Ammon's horn (tissue), 1 donor: ENCODE data around the gene SPARC.

ENCODE experiments used
- DNase-seq: peaks from one replicate; pipeline ENCODE4 v3.0.0-alpha.2; 2016; ENCODE audit warnings: low spot score

Gene SPARC

DNA sequence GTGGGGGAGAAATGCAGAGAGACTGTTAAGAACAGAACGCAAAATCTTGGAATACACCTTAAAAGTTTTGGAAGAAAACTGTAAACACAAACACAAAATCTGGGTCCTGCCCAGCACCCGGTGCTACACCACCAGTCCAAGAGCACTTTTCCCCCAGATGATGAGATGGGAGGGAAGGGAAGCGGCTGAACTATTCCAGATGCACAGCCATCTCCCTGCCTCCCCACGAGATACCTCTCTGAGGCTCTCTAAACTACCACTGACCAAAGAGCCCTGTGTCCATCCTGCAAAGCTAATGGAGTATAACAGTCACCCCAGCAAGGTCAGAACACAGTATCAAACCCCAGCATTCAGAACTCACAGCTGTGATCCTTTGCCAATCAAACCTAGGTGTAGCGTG lies 8.0 kb downstream of the SPARC start:
- no peak for DNase-seq

DNA sequence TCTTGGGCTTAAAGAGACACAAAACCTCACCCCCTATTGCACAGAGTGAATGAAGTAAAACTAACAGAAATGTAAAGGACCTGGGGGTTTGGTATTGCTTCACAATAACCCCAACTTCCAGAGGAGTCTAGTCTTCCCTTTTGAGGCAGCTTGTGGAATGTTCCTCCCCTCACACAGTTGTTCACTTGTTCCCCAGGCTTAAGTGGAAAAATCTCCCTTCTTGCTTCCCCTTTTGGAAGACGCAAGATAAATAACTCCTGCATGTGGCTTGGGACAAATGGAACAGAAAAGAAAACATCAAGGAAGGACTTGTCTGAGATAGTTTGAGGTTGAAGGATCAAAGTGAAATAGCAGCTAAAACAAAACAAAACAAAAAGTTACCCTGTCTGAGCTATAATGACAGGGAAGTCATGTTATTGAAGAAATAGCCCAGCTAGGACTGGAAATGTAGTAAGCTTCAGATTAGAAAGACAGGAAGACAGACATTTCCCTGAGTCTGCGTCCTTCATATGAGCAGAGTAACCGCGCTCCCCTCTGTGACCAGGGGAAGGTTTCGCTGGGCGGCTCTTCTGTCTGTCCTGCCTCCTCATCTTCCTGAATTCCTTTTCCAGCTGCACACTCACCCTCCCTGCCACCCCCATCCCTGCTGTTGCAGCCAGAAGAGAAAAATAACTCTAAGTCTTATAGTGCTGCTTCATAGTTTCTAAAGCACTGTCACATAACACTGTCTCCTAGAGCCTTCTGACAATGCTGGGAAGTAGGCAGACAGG lies 8.8 kb downstream of the SPARC start:
- DNase-seq = no peak

DNA sequence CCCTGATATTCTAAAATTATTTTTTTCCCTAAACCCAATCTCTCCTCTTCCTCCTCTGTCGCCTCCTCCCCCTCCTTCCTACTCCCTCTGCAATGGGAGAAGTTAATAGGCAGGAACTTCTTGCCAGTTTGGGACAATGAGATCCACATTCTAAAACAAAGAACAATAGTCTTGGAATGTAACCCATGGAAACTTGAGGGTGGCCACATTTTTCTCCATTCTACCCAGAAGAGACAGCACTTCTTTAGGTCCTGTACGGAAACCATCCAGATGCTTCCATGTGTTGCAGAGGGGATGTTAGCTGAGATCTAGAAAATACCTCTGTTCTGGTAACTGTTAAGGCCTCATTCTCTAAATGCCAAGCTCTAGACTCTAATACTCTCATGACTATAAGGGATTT lies 10.0 kb downstream of the SPARC start:
- no peak for DNase-seq

DNA sequence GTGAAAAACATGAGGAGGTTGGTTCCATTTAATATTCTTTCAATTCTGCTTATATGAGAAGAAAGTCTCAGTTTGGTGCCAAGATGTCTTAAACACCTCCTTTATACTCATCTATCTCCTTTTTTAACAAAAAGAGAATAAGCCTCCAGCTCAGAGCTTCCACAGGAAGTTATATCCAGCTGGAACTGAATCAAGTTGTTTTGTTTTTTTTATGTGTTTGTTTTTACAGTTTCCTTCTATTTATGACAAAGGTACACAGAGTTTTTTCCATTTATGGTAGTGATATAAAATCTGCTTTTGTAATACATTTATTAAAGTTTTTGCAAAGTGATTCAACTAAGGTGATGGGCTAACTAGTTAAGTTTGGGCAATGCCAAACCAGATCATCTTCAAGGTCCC lies 10.4 kb downstream of the SPARC start:
- no peak for DNase-seq

DNA sequence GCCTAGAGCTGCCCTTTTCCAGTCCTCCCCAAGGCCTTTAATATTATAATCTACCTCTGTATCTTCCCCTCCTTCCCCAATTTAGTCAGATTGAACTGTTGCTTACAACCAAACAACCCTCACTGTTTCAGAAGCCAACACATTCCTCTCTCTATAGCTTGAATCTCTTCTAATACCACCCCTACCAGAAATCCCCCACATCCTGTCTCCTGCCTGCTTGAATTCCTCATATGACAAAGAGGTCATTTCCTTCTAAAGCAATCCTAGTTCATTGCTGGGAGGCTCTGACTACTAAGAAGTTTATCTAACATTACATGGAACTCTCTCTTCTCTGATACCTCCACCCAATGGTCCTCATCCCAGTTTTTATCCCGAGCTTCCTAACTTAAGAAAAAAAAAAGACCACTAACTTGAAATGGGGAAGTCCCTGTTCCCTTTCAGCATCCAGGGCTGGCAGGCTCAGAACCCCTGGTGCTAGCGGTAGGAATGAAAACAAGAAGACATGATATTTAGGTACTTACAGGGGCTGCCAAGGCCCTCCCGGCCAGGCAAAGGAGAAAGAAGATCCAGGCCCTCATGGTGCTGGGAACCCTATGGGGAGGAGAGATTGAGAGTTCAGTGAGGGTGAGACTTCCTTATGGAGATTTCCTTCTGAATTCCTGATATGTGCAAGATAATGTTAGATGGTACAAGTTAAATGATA lies 11.0 kb downstream of the SPARC start:
- DNase-seq = no peak

DNA sequence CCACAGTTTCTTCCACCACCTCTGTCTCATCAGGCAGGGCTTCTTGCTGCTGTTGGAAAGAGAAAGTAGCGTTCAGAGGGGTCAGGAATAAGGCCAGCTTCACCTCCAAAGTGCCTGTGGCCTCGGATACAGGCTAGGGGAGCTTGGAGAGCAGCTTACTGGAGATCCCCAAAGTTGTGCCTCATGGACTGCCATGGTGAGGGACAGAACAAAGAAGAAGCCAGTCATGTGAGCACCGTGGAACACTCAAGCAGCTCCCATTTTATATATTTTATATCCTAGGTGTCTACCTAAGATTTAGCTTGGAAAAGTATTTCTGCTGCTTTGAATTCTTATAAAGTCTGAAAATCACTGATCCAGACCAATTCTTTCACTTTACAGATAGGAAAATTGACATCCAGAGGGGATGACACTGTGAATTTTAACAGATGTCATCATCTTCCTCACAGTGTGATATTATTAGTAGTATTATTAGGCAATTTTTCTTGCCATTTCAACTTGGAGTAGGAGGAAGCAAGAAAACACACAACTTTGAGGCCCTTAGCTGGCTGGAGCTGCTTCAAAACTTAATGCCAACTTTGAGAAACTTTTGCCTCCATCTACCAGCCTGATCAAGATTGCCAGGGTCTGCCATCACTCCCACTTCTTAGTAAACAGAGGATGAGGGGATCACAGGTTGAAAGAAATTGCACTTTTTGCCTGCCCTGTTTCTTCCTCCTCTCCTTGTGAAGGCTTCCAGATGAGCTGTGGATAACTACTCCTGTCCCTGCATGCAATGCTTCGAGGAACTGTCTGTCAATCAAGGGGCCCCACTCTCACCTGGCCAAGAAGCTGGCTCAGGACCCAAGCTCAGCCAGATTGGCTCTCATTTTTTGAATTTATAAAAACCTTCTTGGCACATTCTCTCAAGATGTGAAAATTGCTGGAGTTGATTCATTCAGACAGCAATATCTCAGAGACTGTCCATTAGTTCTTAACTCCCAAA lies 11.8 kb downstream of the SPARC start:
- DNase-seq = no peak

DNA sequence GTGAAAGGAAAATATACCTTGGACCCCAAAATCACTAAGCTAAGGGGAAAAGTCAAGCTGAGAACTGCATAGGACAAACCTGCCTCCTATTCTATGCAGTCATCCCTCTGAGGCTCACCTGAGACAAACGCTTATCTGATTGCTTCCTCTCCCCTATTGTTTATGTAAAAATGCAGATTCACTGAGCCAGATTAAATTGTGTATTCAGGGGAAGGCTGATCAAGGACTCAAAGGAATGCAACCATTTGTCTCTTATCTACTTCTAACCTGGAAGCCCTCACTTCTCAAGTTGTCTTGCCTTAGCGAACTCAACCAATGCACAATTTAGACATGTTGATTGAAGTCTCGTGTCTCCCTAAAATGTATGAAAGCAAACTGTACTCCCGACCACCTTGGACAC lies 13.3 kb downstream of the SPARC start:
- no peak for DNase-seq

DNA sequence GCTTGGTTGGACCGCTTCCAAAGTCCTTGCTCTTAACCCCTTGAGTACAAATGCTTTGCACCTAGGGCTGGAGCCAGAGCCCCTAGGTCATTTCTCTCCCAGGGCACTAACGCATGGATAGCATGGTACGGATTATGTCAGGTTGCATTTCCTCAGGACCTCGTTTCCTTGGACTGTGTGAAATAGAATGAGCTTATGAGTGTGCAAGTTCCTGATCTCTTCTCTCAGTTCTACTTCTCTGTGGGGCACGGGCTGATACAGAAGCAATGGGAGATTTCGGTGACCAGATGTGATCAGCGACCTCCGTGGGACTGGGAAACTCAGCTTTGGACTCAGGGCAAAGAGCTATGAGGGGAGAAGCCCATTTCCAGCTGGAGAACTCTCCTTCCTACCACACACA lies 14.2 kb downstream of the SPARC start:
- no peak for DNase-seq

DNA sequence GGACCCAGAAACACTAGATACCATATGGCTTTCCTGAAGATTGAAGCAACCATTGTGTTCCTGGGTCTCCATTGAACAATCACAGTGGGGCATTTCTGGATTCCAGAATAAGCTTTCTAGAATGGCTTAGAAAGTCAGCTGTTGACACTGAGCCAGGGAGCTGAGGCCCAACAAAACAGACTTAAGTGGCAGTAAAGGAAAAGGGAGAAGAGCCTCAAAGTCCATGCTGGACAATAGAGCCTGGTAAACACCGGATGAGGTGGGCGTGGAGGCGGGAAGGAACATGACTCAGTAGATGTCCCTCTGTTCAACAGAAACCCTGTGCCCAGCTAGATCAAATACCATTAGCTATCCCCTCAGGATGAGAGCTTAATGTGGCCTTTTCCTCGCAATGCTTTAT lies 14.8 kb downstream of the SPARC start:
- no peak for DNase-seq

DNA sequence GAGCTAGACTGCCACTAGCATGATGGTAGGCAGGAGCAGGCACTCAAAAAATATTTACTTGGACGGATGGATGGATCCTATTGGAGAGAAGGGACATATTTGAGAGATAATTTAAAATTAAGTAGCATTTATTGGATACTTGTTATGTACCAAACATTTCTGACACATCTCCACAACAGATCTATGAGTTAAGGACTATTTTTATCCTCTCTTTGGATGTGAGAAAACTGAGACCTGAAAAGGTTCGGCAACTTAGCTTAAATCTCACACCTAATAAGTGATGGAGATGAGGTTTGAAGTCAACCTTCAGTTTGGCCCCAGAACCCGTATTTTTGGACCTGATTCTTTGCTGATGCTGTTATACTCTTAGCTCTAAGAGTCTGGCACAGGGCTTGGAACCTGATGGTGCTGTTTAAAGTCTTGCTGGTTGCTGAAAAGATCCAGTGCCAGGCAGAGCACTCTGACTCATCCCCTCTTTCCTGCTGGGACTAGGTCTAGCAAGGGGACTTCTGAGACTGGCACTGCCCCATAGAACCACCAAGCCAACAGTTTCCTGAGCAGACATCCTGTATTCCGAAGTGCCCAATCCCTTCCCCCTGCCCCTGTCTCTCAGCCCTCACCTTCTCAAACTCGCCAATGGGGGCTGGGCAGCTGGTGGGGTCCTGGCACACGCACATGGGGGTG lies 15.6 kb downstream of the SPARC start:
- no peak for DNase-seq

DNA sequence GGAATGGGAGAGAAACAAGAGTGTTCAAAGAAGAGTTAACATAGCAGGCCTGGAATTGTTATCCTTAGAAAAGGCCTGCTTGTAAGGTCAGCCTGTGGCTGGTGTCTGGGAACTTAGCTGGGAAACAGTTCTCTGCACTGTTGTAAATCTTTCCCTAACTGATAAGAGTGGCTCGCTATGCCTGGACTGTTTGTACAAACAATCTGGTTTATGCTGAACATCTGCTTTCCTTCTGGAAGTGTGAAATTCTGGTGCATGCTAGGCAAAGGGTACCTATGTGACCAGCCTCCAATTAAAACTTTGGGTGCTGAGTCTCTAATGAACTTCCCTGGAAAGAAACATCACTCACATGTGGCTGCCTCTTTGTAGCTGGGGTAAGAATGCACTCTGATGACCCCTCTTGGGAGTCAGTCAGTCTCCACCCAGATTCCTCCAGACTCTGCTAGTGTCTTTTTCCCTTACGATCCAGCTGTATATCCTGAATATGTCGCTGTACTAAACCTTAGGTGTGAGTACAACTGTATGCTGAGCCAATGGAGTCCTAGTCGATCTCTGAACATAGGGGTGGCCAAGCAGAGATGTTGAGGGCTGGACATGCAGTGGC lies 16.5 kb downstream of the SPARC start:
- DNase-seq = no peak

DNA sequence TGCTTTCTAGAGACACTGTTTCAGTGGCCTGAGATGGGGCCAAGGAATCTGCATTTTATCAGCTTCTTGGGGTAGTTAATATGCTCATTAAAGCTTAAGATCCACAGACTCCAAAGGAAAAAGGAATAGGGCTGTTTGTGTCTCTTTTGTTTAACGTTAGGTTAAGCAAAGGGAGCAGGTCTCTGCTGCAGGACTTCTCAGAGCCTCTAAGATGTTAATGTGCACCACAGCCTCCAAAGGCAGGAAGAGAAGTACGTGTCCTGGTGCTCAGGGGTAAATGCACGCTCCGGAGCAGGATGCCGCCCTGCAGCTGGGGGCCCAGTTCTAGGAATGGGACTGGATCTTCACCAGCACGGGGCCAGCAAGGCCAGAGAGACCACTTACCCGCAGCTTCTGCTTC lies 19.6 kb downstream of the SPARC start:
- DNase-seq = no peak

DNA sequence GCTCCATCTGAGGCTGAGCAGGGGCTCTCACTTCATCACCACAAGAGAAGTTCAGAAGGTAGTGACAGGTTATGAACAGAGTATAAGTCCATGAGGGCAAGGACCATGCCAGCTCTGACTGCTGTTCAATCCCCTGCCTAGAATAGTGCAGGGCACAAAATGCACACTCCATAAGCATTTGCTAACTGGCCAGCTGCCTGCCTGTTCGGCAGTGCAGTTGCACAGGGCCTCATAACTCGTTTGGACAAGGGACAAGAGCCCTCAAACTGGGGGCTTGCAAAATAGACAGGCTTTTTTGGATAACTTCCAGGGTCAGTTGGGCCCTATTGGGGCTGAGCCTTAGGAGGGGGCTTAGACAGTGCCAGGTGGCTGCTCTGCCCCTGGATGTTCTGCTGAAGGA lies 21.1 kb downstream of the SPARC start:
- DNase-seq = no peak

DNA sequence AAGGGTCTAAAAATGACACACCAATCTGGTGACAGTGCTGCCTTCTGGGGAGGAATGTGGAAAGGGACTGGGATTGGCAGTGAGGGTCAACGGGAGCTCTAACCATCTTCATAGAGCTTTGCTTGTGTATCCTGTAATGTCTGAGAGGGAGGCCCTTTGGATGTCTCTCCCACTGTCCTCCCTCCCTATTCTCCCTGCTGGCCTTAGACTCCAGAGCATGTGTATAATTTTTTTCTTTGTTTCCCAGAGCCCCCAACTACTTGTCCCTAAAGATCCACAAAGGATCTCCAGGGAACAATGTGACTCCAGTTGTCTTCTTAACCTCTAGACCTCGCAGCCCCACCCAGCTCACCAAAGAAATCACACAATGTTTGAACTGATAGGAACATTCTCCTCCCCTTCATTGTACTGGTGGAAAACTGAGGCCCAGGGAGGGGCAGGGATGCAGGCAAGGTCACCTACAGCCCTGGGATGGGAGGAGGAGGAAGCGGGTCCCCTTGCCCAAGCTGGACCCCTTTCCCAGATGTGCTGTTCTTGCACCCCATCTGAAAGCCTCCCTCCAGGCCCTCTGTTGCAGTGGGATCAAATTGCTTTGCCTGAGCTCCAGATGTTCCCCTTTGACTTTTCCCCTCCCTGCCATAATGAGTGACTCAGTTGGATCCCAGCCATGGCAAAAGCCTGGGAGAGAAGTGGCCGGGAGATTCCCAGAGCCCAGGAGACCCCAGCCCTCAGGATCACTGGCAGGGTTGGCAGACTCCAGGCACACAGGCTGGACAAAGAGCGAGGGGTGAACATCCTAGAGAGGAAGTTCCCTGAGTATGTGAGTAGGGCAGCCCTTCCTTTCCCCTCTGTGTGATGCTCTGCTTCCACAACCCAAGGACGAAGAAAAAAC lies 21.8 kb downstream of the SPARC start:
- no peak for DNase-seq

DNA sequence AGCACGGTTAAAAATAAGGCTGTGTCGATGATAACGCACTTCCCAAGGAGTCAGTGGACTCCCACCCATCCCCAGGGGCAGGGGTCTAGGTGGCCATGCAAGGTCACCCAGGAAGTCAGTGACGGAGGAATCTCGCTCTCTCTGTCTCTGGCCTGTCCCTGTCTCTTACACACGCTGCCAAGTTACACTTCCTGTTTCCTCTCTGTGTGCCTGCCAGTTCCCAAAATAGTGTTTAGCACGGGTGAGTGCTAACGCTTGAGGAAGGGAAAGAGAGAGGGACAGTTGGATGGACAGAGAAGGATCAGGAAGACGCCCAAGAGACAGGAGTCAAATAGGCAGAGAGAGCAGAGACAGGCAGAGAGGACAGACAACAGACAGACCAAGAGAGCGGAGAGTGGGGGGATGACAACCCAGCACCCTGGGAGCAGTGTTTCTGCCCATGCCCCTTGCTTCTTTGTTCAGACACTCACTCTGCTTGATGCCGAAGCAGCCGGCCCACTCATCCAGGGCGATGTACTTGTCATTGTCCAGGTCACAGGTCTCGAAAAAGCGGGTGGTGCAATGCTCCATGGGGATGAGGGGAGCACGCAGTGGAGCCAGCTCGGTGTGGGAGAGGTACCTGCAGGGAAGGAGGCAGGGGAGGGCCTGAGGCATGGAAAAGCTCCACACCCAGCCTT lies 23.0 kb downstream of the SPARC start:
- peak; percentile 77 for DNase-seq

DNA sequence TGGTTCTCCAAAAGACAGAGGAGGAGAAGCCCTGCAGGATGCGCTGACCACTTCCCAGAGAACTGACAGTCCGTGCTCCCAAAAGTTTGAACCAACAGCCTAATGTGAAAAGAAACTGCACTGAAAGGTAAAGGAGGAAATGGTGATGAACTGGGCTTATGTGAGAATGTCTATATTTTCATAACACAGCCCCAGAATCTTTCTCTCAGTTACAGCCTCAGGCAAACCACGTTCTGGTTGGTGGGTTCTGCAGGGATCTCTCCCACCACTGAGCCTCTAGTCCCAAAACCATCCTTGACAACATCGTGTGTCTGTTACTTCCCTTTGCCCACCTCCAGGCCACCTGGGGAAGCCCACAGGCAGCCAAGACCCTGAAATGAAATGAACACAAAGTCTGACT lies 23.9 kb downstream of the SPARC start:
- no peak for DNase-seq

DNA sequence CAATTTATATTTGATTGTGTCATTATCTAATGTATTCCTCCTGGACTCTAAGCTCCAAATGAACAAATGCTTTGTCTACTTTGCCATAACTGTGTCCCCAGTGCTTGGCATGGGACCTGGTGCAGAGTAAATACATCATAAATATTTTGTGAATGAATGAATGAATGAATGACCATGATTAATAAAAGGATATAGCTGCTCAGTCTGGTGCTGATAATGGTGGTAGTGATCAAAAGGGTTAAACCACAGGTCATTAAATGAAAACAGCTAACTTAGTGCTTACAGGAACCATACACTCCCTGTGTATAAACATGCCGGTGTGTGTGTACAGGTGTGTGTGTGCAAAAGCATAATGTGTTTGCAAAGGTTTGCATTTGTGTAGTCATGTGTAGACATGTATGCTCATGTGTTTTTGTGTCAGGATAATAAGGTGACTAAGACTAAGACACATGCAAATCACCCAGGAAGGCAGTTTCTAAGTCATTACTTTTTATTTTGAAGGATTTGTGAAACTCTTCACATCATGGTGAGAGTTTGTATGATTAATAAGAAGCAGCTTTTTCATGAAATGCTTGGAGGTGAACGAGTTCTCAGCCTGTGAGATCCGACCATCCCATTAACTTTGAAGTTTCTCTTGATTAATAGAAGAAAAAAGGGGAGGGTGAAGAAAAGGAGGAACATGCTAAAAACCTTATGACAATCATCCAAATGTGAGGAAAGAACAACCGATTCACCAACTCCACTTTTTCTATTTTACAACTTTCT lies 24.6 kb downstream of the SPARC start:
- DNase-seq = no peak

DNA sequence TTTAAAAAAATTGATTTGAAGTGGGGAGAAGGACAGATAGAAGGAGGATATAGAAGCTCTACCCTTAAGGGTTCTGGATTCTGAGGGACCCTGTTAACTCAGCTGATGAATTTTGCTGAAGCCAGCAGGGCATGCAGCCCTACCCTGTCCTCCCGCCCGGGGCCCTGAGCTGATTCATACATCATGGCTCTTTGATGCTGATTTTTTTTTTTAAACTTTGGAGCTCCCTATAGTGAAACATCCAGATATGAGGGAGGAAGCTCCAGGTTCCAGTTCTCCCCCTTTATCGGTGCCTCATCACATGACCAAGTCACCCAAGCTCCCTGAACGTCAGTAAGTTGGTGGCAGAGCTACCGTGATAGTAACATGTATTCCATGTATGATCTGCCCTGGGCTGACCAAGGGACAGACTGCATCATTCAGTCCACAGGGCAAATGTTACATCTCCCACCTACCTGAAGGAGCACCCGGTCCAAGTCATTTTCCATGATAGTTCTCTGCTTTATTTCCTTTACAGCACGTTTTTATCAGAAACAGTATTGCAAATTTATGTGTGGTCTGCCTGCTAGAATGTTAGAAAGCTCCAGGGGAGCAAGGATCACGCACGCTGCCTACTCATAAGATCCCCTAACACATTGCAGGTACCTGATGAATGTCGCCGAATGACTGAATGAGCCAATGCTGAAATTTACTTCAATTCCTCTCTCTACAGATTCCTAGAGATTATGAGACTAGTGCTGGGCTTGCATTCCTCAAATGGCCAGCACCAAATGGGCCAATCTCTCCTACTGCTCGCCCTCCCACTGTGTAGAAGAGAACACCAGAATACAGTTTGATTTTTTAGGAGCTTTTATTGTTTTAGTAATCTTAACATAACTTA lies 25.9 kb downstream of the SPARC start:
- DNase-seq = no peak
